GM18517 (cell line): Measurements from ENCODE around the gene HTR3C.
"Not testable (repeated sequence)": the region's sequence is repeated elsewhere in the genome, so short reads cannot be mapped to it uniquely, and the experiment has no call there.

Source experiments
- ATAC-seq: cut with Tn5 transposase; IDR thresholded peaks from one replicate; pipeline ENCODE4 v1.9.1; 2021; ENCODE audit warnings: mild to moderate bottlenecking, moderate library complexity; ENCODE audit not compliant: unreplicated experiment

HTR3C gene

GRCh38 chr3:184030536-184030935 lies 22.3 kb upstream of the HTR3C start:
- no peak for ATAC-seq

DNA sequence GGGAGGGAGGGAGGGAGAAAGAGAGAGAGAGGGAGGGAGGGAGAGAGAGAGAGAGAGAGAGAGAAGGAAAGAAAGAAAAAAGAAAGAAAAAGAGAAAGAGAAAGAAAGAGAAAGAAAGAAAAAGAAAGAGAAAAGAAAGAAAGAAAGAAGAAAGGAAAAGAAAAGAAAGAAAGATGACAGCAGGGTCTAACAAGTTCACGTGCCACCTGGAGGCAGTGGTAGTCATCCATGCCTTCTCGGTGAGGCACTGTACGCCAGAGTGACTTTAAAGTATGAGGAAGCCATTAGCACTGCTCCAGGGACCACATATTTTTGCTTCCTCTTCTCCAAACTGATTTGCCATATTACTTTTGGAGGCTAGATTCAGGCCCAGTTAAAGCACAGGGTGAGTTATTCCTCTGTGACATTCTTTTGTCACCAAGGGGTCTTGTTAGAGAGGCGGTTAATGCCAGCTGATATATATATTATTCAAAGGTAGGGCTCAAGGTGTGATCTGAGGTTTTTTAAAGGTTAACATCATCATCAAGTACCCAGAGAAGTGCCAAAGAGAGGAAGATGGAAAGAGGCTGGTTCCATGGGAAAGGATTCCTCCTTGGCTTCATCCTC lies 21.6 kb upstream of the HTR3C start, which contains the start of gene HTR3D:
TSS of gene HTR3D (plus strand) at position 556 of the 606 bp plus-strand sequence. CDS start at position 556, 0 bp downstream.
- no peak for ATAC-seq

DNA sequence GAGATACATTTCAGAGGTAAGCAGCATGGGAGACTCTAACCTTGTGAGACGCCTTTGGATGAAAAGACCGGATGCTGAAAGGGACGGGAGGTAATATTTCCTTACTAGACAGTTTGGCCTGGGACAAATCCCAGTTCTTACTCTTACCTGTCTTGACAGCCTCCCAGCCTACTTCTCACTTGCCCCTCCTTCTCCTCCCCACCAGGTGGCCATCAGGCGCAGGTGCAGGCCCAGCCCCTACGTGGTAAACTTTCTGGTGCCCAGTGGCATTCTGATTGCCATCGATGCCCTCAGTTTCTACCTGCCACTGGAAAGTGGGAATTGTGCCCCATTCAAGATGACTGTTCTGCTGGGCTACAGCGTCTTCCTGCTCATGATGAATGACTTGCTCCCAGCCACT lies 15.0 kb upstream of the HTR3C start:
- no peak for ATAC-seq

DNA sequence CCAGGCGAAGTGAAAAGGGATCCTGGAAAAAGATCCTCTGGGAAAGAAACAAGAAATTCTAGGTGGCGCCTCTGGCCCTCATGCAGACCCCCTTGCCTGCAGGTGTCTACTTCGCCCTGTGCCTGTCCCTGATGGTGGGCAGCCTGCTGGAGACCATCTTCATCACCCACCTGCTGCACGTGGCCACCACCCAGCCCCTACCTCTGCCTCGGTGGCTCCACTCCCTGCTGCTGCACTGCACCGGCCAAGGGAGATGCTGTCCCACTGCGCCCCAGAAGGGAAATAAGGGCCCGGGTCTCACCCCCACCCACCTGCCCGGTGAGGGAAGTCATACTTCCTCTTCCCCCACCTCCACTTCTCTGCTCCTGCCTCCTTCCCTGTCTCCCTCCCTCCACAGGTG lies 14.5 kb upstream of the HTR3C start:
- ATAC-seq, result not testable (repeated sequence)

GRCh38 chr3:184039414-184039813 lies 13.4 kb upstream of the HTR3C start:
- ATAC-seq, result no peak

GRCh38 chr3:184040010-184040409 lies 12.8 kb upstream of the HTR3C start:
- ATAC-seq, result no peak

GRCh38 chr3:184042617-184043016 lies 10.2 kb upstream of the HTR3C start:
- no peak for ATAC-seq

DNA sequence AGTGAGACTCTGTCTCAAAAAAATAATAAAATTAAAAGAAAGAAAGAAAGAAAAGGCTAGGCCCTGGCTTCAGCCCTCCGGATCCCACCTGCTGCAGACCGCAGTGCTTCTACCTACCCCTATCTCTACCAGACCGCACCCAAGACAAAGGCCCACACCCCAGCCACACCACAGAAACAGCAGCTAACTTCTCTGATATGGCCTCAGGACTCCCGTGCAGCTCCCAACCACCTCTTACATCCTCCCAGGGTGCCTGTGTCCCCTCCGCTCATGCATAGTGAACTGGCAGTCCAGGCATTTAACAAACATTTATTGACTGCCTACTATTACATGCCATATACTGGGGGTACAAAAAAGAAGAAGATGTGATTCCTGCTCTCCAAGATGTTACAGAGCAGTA lies 6.9 kb upstream of the HTR3C start:
- ATAC-seq, result no peak

DNA sequence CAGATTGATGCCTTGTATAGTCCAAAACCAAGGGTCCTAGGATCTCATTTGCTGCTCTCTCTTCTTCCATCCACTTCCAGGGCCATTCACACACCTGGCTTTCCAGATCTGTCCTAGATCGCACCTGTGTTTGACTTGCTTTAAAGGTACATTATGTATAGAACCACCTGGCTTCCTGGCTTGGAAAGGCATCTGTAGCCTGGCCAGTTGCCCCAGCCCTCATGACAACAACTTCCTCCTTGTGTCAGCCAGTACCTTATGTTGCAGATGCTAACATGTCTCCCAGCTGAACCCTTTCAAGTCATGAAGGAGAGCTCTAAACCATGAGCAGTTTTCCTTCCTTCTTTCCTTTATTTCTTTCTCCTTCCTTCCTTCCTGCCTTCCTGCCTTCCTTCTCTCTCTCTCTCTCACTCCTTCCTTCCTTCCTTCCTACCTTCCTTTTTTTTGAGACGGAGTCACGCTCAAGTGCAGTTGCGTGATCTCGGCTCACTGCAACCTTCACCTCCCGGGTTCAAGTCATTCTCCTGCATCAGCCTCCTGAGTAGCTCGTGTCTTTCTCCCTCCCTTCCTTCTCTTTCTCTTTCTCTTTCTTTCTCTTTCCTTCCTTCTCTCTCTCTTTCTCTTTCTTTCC lies 2.5 kb upstream of the HTR3C start:
- ATAC-seq, result no peak

- ATAC-seq, result no peak
These were observed 5.2 kb downstream of the HTR3C start for GRCh38 chr3:184058029-184058428.

DNA sequence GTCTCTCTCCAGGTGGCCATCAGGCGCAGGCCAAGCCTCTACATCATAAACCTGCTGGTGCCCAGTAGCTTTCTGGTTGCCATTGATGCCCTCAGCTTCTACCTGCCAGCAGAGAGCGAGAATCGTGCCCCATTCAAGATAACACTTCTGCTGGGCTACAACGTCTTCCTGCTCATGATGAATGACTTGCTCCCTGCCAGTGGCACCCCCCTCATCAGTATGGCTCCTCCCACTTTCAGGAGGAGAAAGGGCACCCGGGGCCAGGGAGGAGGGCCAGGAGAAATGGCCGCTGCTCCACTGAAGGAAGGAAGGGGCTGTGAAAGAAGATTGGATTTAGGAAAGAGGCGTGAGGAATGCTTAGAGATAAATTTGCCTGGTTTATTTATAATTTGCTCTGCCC lies 6.6 kb downstream of the HTR3C start:
- ATAC-seq, result no peak

DNA sequence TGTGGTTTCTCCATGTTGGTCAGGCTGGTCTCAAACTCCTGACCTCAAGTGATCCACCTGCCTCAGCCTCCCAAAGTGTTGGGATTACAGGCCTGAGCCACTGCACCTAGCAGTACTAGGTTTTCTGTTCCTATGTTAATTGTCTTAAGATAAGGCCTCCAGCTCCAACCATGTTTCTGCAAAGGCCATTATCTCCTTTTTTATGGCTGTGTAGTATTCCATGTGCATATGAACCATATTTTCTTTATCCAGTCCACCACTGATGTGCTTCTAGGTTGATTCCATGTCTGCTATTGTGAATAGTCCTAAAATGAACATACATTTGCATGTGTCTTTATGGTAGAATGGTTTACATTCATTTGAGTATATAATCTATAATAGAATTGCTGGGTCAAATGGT lies 9.8 kb downstream of the HTR3C start:
- no peak for ATAC-seq

- ATAC-seq, result no peak
These were observed 13.4 kb downstream of the HTR3C start for GRCh38 chr3:184066211-184066610.

DNA sequence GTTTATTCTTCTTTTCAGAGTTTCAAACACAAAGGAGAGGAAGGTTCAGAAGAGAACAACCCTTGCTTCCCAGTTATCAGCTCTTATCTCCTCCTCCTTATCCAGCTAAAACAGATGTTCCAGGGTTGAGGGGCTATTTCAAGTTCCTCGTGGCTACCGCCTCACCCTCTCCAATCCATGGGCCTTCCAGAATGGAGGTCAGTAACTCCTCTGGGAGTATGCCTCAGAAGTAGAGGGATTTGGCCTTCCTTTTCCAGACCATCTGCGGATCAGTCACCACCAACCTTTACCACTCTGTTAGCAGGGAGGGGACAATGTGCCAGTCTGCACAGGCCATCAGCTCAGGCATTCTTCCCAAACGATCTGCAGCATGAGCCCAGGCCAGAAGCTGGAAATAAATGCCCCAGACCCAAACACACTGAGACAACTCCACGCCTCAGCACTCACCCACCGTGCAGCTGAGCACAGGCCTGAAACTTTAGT lies 14.8 kb downstream of the HTR3C start:
- no peak for ATAC-seq

DNA sequence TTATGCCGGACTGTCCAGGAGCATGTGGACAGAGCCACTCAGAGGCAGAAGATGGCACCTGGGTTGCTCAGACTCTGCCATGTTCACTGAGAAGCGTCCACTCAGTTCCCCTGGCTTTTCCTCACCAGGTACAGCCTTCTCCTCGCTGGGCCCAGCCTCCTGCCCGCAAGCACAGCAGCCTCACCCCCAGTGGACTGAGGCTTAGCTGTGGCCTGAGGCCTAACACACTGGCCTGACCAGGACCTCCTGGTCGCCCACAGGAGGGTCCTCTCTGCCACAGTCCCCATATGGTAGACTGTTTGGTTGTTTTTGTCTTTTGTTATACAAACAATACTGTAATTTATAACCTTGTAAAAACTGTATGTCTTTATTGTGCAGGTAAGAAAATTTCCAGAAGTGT lies 15.5 kb downstream of the HTR3C start:
- ATAC-seq, result no peak

GRCh38 chr3:184071142-184071541 lies 18.3 kb downstream of the HTR3C start:
- not testable (repeated sequence) for ATAC-seq

- no peak for ATAC-seq
These were observed 20.8 kb downstream of the HTR3C start for GRCh38 chr3:184073621-184074020.

DNA sequence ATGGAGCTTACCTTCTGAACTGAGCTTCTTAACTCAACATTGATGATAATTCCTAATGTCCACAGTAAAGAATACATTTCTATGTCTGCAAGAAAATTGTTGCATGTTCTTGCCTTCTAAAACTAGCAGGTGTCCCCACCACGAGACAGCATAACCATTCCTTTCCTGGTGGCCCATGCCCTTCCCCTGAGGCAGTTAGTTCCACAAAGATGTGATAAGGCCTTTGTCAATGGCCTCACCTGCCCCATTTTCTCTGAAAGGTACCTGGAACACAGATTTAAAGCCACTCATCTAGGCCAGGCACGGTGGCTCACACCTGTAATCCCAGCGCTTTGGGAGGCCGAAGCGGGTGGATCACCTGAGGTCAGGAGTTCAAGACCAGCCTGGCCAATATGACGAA lies 23.1 kb downstream of the HTR3C start:
- ATAC-seq, result no peak

- no peak for ATAC-seq
These were observed 25.0 kb downstream of the HTR3C start for GRCh38 chr3:184077881-184078280.

GRCh38 chr3:184078851-184079250 lies 26.0 kb downstream of the HTR3C start:
- no peak for ATAC-seq

- ATAC-seq, result no peak
These were observed 28.4 kb downstream of the HTR3C start for GRCh38 chr3:184081116-184081830.

DNA sequence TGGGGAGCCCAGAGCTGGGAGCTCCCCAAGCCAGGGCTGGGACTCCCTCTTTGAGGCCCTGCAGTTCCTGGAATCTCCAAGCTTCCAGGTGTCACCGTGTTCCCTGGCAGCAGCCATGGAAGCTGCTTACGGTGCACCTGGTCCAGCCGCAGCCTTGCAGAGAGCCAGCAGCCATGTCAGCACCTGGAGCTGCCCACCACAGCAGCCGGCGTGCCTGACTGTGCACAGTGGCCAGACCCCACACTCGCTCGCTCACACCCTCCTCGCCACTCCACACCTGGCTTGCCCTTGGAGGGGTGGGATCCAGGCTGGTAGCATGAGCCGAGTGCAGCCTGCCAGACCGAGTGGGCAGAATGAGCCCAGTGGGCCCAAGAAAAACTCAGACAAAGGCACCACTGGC lies 29.2 kb downstream of the HTR3C start:
- no peak for ATAC-seq
